IMR-90 (cell line): Measurements from ENCODE around the gene SHC4. TPM values are rescaled to one million over a fixed set of nuclear protein-coding genes. Genes with fewer than 3 reads are reported as not detected.

Experiments
- ATAC-seq: fragments of 200-7000 bp; cut with Tn5 transposase; 2 replicates; pipeline ENCODE4 v1.9.1; 2020; ENCODE audit warnings: low read depth, mild to moderate bottlenecking, moderate library complexity
- BruUV-seq: library from RNA; stranded (reverse); fragments of 400-500 nt; replicated peaks from 2 replicates; lab custom pipeline; 2021; lab: Mats Ljungman, UMichigan
- CTCF ChIA-PET: fragments of 300-600 bp; formaldehyde crosslinking; extraction: SDS; loops from one replicate; lab custom pipeline; 2021; ENCODE audit warnings: antibody characterized with exemption; lab: Yijun Ruan, JAX
- POLR2A ChIA-PET: fragments of 300-600 bp; sonication (Branson Sonifier 250); formaldehyde crosslinking; loops from one replicate; lab custom pipeline; 2022; ENCODE audit warnings: antibody characterized with exemption; ENCODE audit not compliant: unreplicated experiment; lab: Charles Lee
- DNase-seq: peaks from one replicate; pipeline ENCODE4 v3.0.0; 2013
- H2AFZ ChIP-seq: replicated peaks from 2 replicates; pipeline ENCODE3; 2013; ENCODE audit warnings: low read length, mild to moderate bottlenecking; ENCODE audit not compliant: poor library complexity
- H2AK5ac ChIP-seq: 2 replicates; pipeline ENCODE4 v1.6.1; 2013; ENCODE audit warnings: low read depth, low read length, inconsistent platforms
- H2AK9ac ChIP-seq: replicated peaks from 2 replicates; pipeline ENCODE3; 2013; ENCODE audit warnings: mild to moderate bottlenecking, low read depth, low read length, moderate library complexity; ENCODE audit not compliant: poor library complexity
- H2BK120ac ChIP-seq: 2 replicates; pipeline ENCODE4 v1.6.1; 2013; ENCODE audit warnings: low read depth, low read length, inconsistent platforms
- H2BK15ac ChIP-seq: 3 replicates; pipeline ENCODE4 v1.6.1; 2013; ENCODE audit warnings: low read depth, low read length, inconsistent platforms
- H2BK20ac ChIP-seq: 2 replicates; pipeline ENCODE4 v1.6.1; 2013; ENCODE audit warnings: low read depth, mild to moderate bottlenecking, inconsistent platforms, low read length, moderate library complexity
- H2BK5ac ChIP-seq: 2 replicates; pipeline ENCODE4 v1.6.1; 2013; ENCODE audit warnings: mild to moderate bottlenecking, low read depth, low read length, inconsistent platforms; ENCODE audit not compliant: poor library complexity, severe bottlenecking
- H3K14ac ChIP-seq: replicated peaks from 2 replicates; pipeline ENCODE4 v1.6.1; 2013; ENCODE audit warnings: low read depth, low read length, inconsistent platforms
- H3K18ac ChIP-seq: 2 replicates; pipeline ENCODE4 v1.6.1; 2013; ENCODE audit warnings: low read depth, low read length, control low read depth
- H3K23ac ChIP-seq: 2 replicates; pipeline ENCODE4 v1.6.1; 2013; ENCODE audit warnings: low read depth, low read length, inconsistent platforms
- H3K27ac ChIP-seq: 2 replicates; pipeline ENCODE4 v1.5.1; 2013; ENCODE audit warnings: mild to moderate bottlenecking, control low read depth, low read length; ENCODE audit not compliant: insufficient read depth
- H3K27me3 ChIP-seq: 2 replicates; pipeline ENCODE4 v1.6.1; 2013; ENCODE audit warnings: low read length; ENCODE audit not compliant: control insufficient read depth, insufficient read depth
- H3K36me3 ChIP-seq: 2 replicates; pipeline ENCODE4 v1.6.1; 2013; ENCODE audit warnings: low read length, mixed read lengths; ENCODE audit not compliant: control insufficient read depth, insufficient read depth
- H3K4ac ChIP-seq: 2 replicates; pipeline ENCODE4 v1.6.1; 2013; ENCODE audit warnings: low read depth, low read length, inconsistent platforms
- H3K4me1 ChIP-seq: 2 replicates; pipeline ENCODE4 v1.6.1; 2013; ENCODE audit warnings: low read length, mixed read lengths; ENCODE audit not compliant: control insufficient read depth, insufficient read depth
- H3K4me2 ChIP-seq: 2 replicates; pipeline ENCODE4 v1.6.1; 2013; ENCODE audit warnings: low read depth, mild to moderate bottlenecking, control low read depth, low read length, moderate library complexity
- H3K4me3 ChIP-seq: 2 replicates; pipeline ENCODE4 v1.5.1; 2013; ENCODE audit warnings: low read depth, mild to moderate bottlenecking, control low read depth, low read length, moderate library complexity; ENCODE audit not compliant: insufficient read depth
- H3K56ac ChIP-seq: 2 replicates; pipeline ENCODE4 v1.6.1; 2013; ENCODE audit warnings: low read length, inconsistent platforms; ENCODE audit not compliant: insufficient read depth; ENCODE audit errors: extremely low read depth
- H3K79me1 ChIP-seq, 2 experiments: 2 replicates each; pipeline ENCODE4 v1.6.1; 2013; ENCODE audit warnings: low read length in 2 of 2, inconsistent platforms in 1 of 2, low read depth in 1 of 2
- H3K9ac ChIP-seq: 2 replicates; pipeline ENCODE4 v1.6.1; 2013; ENCODE audit warnings: low read depth, low read length, control low read depth
- H3K9me1 ChIP-seq: 2 replicates; pipeline ENCODE4 v1.6.1; 2013; ENCODE audit warnings: low read length, inconsistent platforms; ENCODE audit not compliant: insufficient read depth
- H3K9me3 ChIP-seq: 2 replicates; pipeline ENCODE4 v1.6.1; 2013; ENCODE audit warnings: low read length; ENCODE audit not compliant: control insufficient read depth, insufficient read depth
- H4K20me1 ChIP-seq: 2 replicates; pipeline ENCODE4 v1.6.1; 2013; ENCODE audit warnings: low read length, inconsistent platforms; ENCODE audit not compliant: insufficient read depth
- H4K5ac ChIP-seq: 2 replicates; pipeline ENCODE4 v1.6.1; 2013; ENCODE audit warnings: mild to moderate bottlenecking, low read depth, low read length, control low read depth
- H4K8ac ChIP-seq, 2 experiments: 2 replicates each; pipeline ENCODE4 v1.6.1; 2013; ENCODE audit warnings: low read depth in 2 of 2, low read length in 2 of 2, control low read depth in 1 of 2, inconsistent platforms in 1 of 2
- H4K91ac ChIP-seq: 2 replicates; pipeline ENCODE4 v1.6.1; 2013; ENCODE audit warnings: low read depth, low read length, inconsistent platforms; ENCODE audit not compliant: insufficient read depth
- BHLHE40 ChIP-seq: fragments of 150-350 bp; IDR thresholded peaks from 2 replicates; pipeline ENCODE4 v1.6.1; 2016; ENCODE audit warnings: mild to moderate bottlenecking, low read depth, low read length
- CEBPB ChIP-seq: IDR thresholded peaks from 2 replicates; pipeline ENCODE4 v1.6.1; 2012; ENCODE audit warnings: low read depth, low read length, improper control_type of control experiment
- CHD1 ChIP-seq: IDR thresholded peaks from 2 replicates; pipeline ENCODE4 v1.6.1; 2012; ENCODE audit warnings: low read depth, low read length, improper control_type of control experiment
- WGBS, 2 experiments: methylation state at CpG; one replicate each; pipeline versions ENCODE4 v1.1.5 to v1.1.7; 2013; ENCODE audit warnings: missing lambda C conversion rate in 2 of 2; ENCODE audit not compliant: insufficient read length in 1 of 2; ENCODE audit errors: extremely low coverage in 2 of 2; 5-methylcytosine and 5-hydroxymethylcytosine counted together
- dilution Hi-C: fragments of 300-500 bp; cut with HindIII; formaldehyde crosslinking; loops from one replicate; pipeline ENCODE4 v1.14.3; 2018; ENCODE audit warnings: low sequenced_read_pairs; ENCODE audit not compliant: unreplicated experiment
- in situ Hi-C: fragments of 300-500 bp; cut with MboI; formaldehyde crosslinking; loops from 3 replicates; pipeline ENCODE4 v1.14.3; 2019; ENCODE audit warnings: low sequenced_read_pairs, inconsistent platforms, mixed read lengths
- intact Hi-C: fragments of 100-400 bp; cut with micrococcal nuclease; formaldehyde crosslinking; loops from 2 replicates; pipeline ENCODE4 v1.10.0; 2022
- polyA plus RNA-seq, 3 experiments: library from polyadenylated mRNA; depleted of rRNA; stranded (reverse); fragments of >200 nt; gene quantifications; 2 replicates each; pipeline ENCODE4 v1.2.3, GENCODE V29; 2012; ENCODE audit warnings: low replicate concordance in 1 of 3
- total RNA-seq: library from RNA; depleted of rRNA; stranded (reverse); fragments of >200 nt; gene quantifications from 2 replicates; pipeline ENCODE4 v1.2.3, GENCODE V29; 2012
- TF ChIP-seq, protein P1 (sequence below): fragments of 150-350 bp; IDR thresholded peaks from 2 replicates; pipeline ENCODE4 v1.6.1; 2017; ENCODE audit warnings: mild to moderate bottlenecking, antibody characterized with exemption, low read length, low read depth

The SHC4 gene
- total and polyA plus RNA-seq, 2 of the 4 experiments (the other 2 are of a cell fraction) = 0.91 to 2.7 TPM

DNA sequence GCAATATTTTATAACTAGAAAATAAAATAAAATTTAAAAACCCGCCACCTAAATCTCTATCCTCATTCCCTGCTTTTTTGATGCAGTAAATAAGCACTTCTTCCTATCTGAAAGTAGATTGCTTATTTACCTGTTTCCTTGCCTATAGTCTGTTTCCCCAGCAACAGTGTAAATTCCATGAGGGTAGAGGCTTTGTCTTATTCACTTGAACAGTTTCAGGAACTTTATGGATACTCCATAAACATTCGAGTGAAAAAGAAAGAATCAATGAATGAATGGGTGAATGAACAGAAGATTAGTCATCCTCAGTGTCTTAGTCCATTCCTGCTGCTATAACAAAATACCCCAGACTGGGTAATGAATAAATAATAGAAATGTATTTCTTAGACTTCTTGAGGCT is 41.7 kb downstream of the SHC4 start:
- Histone ChIP-seq H3K9ac (no peak overlapping the region), H2BK20ac (no peak overlapping the region), H3K14ac (no peak overlapping the region), H3K4me3 (no peak overlapping the region), H2AFZ (no peak overlapping the region), H2BK15ac (no peak overlapping the region), H4K20me1 (no peaks in the 10 kb centered on the region), H2AK5ac (no peak overlapping the region), H3K27me3 (no peaks in the 10 kb centered on the region), H3K36me3 (no peaks in the 10 kb centered on the region), H3K79me1 (peaks cover 8 to 21% of the 10 kb centered on the region in 2 experiments; a peak in 3 of 4 replicates), H2AK9ac (no peak overlapping the region), H4K91ac (no peak overlapping the region), H3K18ac (no peak overlapping the region), H3K56ac (no peak overlapping the region), H4K5ac (no peak overlapping the region), H4K8ac (no peak overlapping the region), H3K4ac (no peak overlapping the region), H3K9me1 (peaks cover 13% of the 10 kb centered on the region), H3K4me1 (peaks cover 2% of the 10 kb centered on the region), H3K23ac (no peak overlapping the region), H3K4me2 (no peak overlapping the region), H3K27ac (no peak overlapping the region), H3K9me3 (no peaks in the 10 kb centered on the region), H2BK120ac (no peak overlapping the region), H2BK5ac (no peak overlapping the region)
- TF ChIP-seq CEBPB (no peak), CHD1 (no peak), BHLHE40 (no peak)
- TF ChIP-seq, protein P1, sequence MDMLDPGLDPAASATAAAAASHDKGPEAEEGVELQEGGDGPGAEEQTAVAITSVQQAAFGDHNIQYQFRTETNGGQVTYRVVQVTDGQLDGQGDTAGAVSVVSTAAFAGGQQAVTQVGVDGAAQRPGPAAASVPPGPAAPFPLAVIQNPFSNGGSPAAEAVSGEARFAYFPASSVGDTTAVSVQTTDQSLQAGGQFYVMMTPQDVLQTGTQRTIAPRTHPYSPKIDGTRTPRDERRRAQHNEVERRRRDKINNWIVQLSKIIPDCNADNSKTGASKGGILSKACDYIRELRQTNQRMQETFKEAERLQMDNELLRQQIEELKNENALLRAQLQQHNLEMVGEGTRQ = no peak
- DNase-seq = no peak
- CTCF ChIA-PET = no interaction called here
- intact Hi-C loops = no loop called here
- no peak for ATAC-seq
- POLR2A ChIA-PET = no interaction called here
- BruUV-seq = no TSS peak
- dilution Hi-C loops = no loop called here
- WGBS, 2 experiments = no CpG with 5 or more reads among the region's 2 CpGs
- in situ Hi-C loops = no loop called here
